ENCODE data around the gene S100A13.

GRCh38 chr1:153627715-153628626 lies 666 bp upstream of the S100A13 start, which contains the start of gene S100A1:
- TF ChIP-seq CTCF (IDR thresholded peaks at IDR 0.05; ENCODE audit: low read length) = no peak; the same call in none of the 2 replicates
- TF ChIP-seq EZH2 (IDR thresholded peaks at IDR 0.05; ENCODE audit: borderline replicate concordance, low read length) = no peak

All from OCI-LY1 (cell line).